HG03108 (cell line): ENCODE data around the gene TMEM201.
A peak's percentile ranks its signal among the peaks of the same experiment; 100 is the strongest.

Experiments
- ATAC-seq: cut with Tn5 transposase; IDR thresholded peaks from one replicate; pipeline ENCODE4 v1.9.1; 2021; ENCODE audit warnings: moderate library complexity; ENCODE audit not compliant: unreplicated experiment

TMEM201 gene

GRCh38 chr1:9576903-9577302 is 11.8 kb upstream of the TMEM201 start:
- ATAC-seq: no peak

- no peak for ATAC-seq
Measured at GRCh38 chr1:9577423-9577822, 11.3 kb upstream of the TMEM201 start.

GRCh38 chr1:9580942-9581341 is 7.8 kb upstream of the TMEM201 start:
- no peak for ATAC-seq

- ATAC-seq: no peak
Measured at GRCh38 chr1:9586147-9586766, 2.5 kb upstream of the TMEM201 start.

- ATAC-seq: peak; percentile 11
Measured at GRCh38 chr1:9589144-9589718, 520 bp downstream of the TMEM201 start.

GRCh38 chr1:9589719-9590157 is 1.0 kb downstream of the TMEM201 start:
- no peak for ATAC-seq

- ATAC-seq: no peak
Measured at GRCh38 chr1:9590201-9590600, 1.5 kb downstream of the TMEM201 start.

GRCh38 chr1:9590945-9591668 is 2.4 kb downstream of the TMEM201 start:
- ATAC-seq: no peak

GRCh38 chr1:9591669-9592509 is 3.2 kb downstream of the TMEM201 start:
- no peak for ATAC-seq

GRCh38 chr1:9592510-9593075 is 3.9 kb downstream of the TMEM201 start:
- ATAC-seq: no peak

- no peak for ATAC-seq
Measured at GRCh38 chr1:9593147-9593491, 4.4 kb downstream of the TMEM201 start.

- no peak for ATAC-seq
Measured at GRCh38 chr1:9593492-9594465, 5.1 kb downstream of the TMEM201 start.

GRCh38 chr1:9594471-9595155 is 5.9 kb downstream of the TMEM201 start:
- no peak for ATAC-seq

- no peak for ATAC-seq
Measured at GRCh38 chr1:9595156-9595967, 6.7 kb downstream of the TMEM201 start.

GRCh38 chr1:9595968-9596340 is 7.2 kb downstream of the TMEM201 start:
- no peak for ATAC-seq

- ATAC-seq: no peak
Measured at GRCh38 chr1:9596415-9597123, 7.9 kb downstream of the TMEM201 start.

- ATAC-seq: no peak
Measured at GRCh38 chr1:9597361-9598315, 8.9 kb downstream of the TMEM201 start.
